HL-60 (cell line): ENCODE measurements around the gene SERINC2.

ENCODE experiments used
- CTCF ChIP-seq: IDR thresholded peaks from one replicate; pipeline ENCODE4 v1.5.1; 2011; ENCODE audit warnings: low read length, control low read depth, inconsistent platforms; ENCODE audit not compliant: insufficient read depth
- POLR2AphosphoS5 ChIP-seq: IDR thresholded peaks from 2 replicates; pipeline ENCODE4 v1.6.1; 2012; ENCODE audit warnings: low read depth
- REST ChIP-seq: IDR thresholded peaks from 2 replicates; pipeline ENCODE4 v1.6.1; 2012; ENCODE audit warnings: low read depth; ENCODE audit not compliant: insufficient replicate concordance

GRCh38 chr1:31405578-31406245 is 7.3 kb upstream of the SERINC2 start:
- TF ChIP-seq POLR2AphosphoS5 (no peak), CTCF (no peak), REST (no peak)
